Neural progenitor cell (in vitro differentiated cells): ENCODE results near the gene SERAC1. TPM values are rescaled to one million over a fixed set of nuclear protein-coding genes. Genes with fewer than 3 reads are reported as not detected.

Experiments
- DNase-seq: peaks from one replicate; pipeline ENCODE4 v3.0.0-alpha.2; 2016; ENCODE audit warnings: low spot score
- H2AFZ ChIP-seq: fragments of 200-600 bp; sonication (generic); replicated peaks from 2 replicates; pipeline ENCODE4 v1.6.1; 2016; ENCODE audit warnings: antibody characterized with exemption
- H3F3A ChIP-seq: fragments of 200-600 bp; sonication (generic); 2 replicates; pipeline ENCODE4 v1.6.1; 2016; ENCODE audit warnings: antibody characterized with exemption, low read depth
- H3K27ac ChIP-seq: fragments of 200-600 bp; sonication (generic); 2 replicates; pipeline ENCODE4 v1.5.1; 2016; ENCODE audit warnings: mild to moderate bottlenecking
- H3K27me3 ChIP-seq: fragments of 200-600 bp; sonication (generic); 2 replicates; pipeline ENCODE4 v1.6.1; 2016; ENCODE audit warnings: mild to moderate bottlenecking, moderate library complexity
- H3K36me3 ChIP-seq: fragments of 200-600 bp; sonication (generic); 2 replicates; pipeline ENCODE4 v1.5.1; 2016
- H3K4me1 ChIP-seq: fragments of 200-600 bp; sonication (generic); 2 replicates; pipeline ENCODE4 v1.6.1; 2016; ENCODE audit warnings: mixed run types
- H3K4me2 ChIP-seq: fragments of 200-600 bp; sonication (generic); 2 replicates; pipeline ENCODE4 v1.6.1; 2016
- H3K4me3 ChIP-seq: fragments of 200-600 bp; sonication (generic); 2 replicates; pipeline ENCODE4 v1.5.1; 2016
- H3K79me2 ChIP-seq: fragments of 200-600 bp; sonication (generic); 2 replicates; pipeline ENCODE4 v1.6.1; 2016; ENCODE audit warnings: low read depth
- H3K9ac ChIP-seq: fragments of 200-600 bp; sonication (generic); 2 replicates; pipeline ENCODE4 v1.6.1; 2016
- H3K9me3 ChIP-seq: fragments of 200-600 bp; sonication (generic); 2 replicates; pipeline ENCODE4 v1.5.1; 2016; ENCODE audit warnings: low read depth
- H4K20me1 ChIP-seq: fragments of 200-600 bp; sonication (generic); 2 replicates; pipeline ENCODE4 v1.6.1; 2016; ENCODE audit warnings: low read depth
- H3K27ac Mint-ChIP-seq: 3 replicates; pipeline ENCODE4 v1.8.0; 2021; ENCODE audit warnings: mixed read lengths
- H3K27me3 Mint-ChIP-seq: 2 replicates; pipeline ENCODE4 v1.8.0; 2022; ENCODE audit warnings: low read depth, mild to moderate bottlenecking, inconsistent platforms, moderate library complexity, mixed read lengths; ENCODE audit not compliant: insufficient read depth
- H3K36me3 Mint-ChIP-seq: 3 replicates; pipeline ENCODE4 v1.8.0; 2021; ENCODE audit warnings: mixed read lengths
- H3K4me1 Mint-ChIP-seq: 3 replicates; pipeline ENCODE4 v1.8.0; 2021; ENCODE audit warnings: mixed read lengths
- H3K4me3 Mint-ChIP-seq: 3 replicates; pipeline ENCODE4 v1.8.0; 2021; ENCODE audit warnings: mild to moderate bottlenecking, moderate library complexity, mixed read lengths
- H3K9me3 Mint-ChIP-seq: 3 replicates; pipeline ENCODE4 v1.8.0; 2020; ENCODE audit warnings: mixed read lengths
- CTCF ChIP-seq: fragments of 200-600 bp; sonication (generic); IDR thresholded peaks from 2 replicates; pipeline ENCODE4 v1.5.1; 2017; ENCODE audit warnings: antibody characterized with exemption, mild to moderate bottlenecking
- EZH2 ChIP-seq: fragments of 200-600 bp; sonication (generic); IDR thresholded peaks from 2 replicates; pipeline ENCODE4 v1.6.1; 2017; ENCODE audit warnings: antibody characterized with exemption, mild to moderate bottlenecking, moderate library complexity
- EZH2phosphoT487 ChIP-seq: fragments of 200-600 bp; sonication (generic); IDR thresholded peaks from 2 replicates; pipeline ENCODE4 v1.6.1; 2017; ENCODE audit warnings: antibody characterized with exemption
- total RNA-seq: library from RNA; depleted of rRNA; stranded (reverse); fragments of >200 nt; gene quantifications from 2 replicates; pipeline ENCODE4 v1.2.3, GENCODE V29; 2015; ENCODE audit warnings: low replicate concordance

The SERAC1 gene
- total RNA-seq, 1 donor from 2014 or later = 35.7 TPM

GRCh38 chr6:158207422-158207788 lies 39.3 kb upstream of the SERAC1 start:
- peaks cover 5% of the 10 kb centered on the region for H3K27me3 Mint-ChIP-seq
- no peak for DNase-seq
- H2AFZ ChIP-seq = no peak overlapping the region
- H3K4me2 ChIP-seq = no peak overlapping the region
- no peaks in the 10 kb centered on the region for H3K36me3 ChIP-seq
- H3F3A ChIP-seq = peaks cover 8% of the 10 kb centered on the region
- no peaks in the 10 kb centered on the region for H3K36me3 Mint-ChIP-seq
- H3K79me2 ChIP-seq = no peaks in the 10 kb centered on the region
- no peak overlapping the region for H3K27ac Mint-ChIP-seq
- H3K4me1 Mint-ChIP-seq = no peaks in the 10 kb centered on the region
- no peaks in the 10 kb centered on the region for H3K9me3 Mint-ChIP-seq
- no peak overlapping the region for H3K27ac ChIP-seq
- H3K9ac ChIP-seq = no peak overlapping the region
- no peak overlapping the region for H3K4me3 ChIP-seq
- H3K4me1 ChIP-seq = peaks cover 11% of the 10 kb centered on the region
- no peak overlapping the region for H3K4me3 Mint-ChIP-seq
- H3K9me3 ChIP-seq = no peaks in the 10 kb centered on the region
- no peak for TF ChIP-seq CTCF
- TF ChIP-seq EZH2 = no peak
- TF ChIP-seq EZH2phosphoT487 = no peak
- no peaks in the 10 kb centered on the region for H4K20me1 ChIP-seq
- no peaks in the 10 kb centered on the region for H3K27me3 ChIP-seq

GRCh38 chr6:158206740-158207421 lies 38.8 kb upstream of the SERAC1 start:
- no peak overlapping the region for H3K27ac ChIP-seq
- no peak overlapping the region for H3K4me2 ChIP-seq
- no peak overlapping the region for H3K4me3 ChIP-seq
- Mint-ChIP-seq H3K36me3 (no peaks in the 10 kb centered on the region), H3K9me3 (no peaks in the 10 kb centered on the region), H3K4me1 (no peaks in the 10 kb centered on the region), H3K4me3 (no peak overlapping the region), H3K27me3 (peaks cover 5% of the 10 kb centered on the region), H3K27ac (no peak overlapping the region)
- DNase-seq = no peak
- H3F3A ChIP-seq = peaks cover 13% of the 10 kb centered on the region
- peaks cover 17% of the 10 kb centered on the region for H3K4me1 ChIP-seq
- H3K27me3 ChIP-seq = no peaks in the 10 kb centered on the region
- no peaks in the 10 kb centered on the region for H3K36me3 ChIP-seq
- no peak overlapping the region for H3K9ac ChIP-seq
- H3K9me3 ChIP-seq = no peaks in the 10 kb centered on the region
- H3K79me2 ChIP-seq = no peaks in the 10 kb centered on the region
- TF ChIP-seq EZH2 = no peak
- no peak for TF ChIP-seq CTCF
- no peak for TF ChIP-seq EZH2phosphoT487
- H4K20me1 ChIP-seq = no peaks in the 10 kb centered on the region
- no peak overlapping the region for H2AFZ ChIP-seq

GRCh38 chr6:158205169-158205944 lies 37.3 kb upstream of the SERAC1 start:
- DNase-seq = peak; percentile 66

More at GRCh38 chr6:158205169-158205944, 37.3 kb upstream of the SERAC1 start:
- Histone ChIP-seq H3K36me3 (no peaks in the 10 kb centered on the region), H3K4me3 (no peak overlapping the region), H3K9ac (no peak overlapping the region), H3K27ac (no peak overlapping the region), H3K9me3 (no peaks in the 10 kb centered on the region), H3F3A (peaks cover 28% of the 10 kb centered on the region), H3K27me3 (no peaks in the 10 kb centered on the region), H3K4me1 (peaks cover 27% of the 10 kb centered on the region), H2AFZ (peak overlapping the region; percentile 18), H3K79me2 (no peaks in the 10 kb centered on the region), H4K20me1 (no peaks in the 10 kb centered on the region), H3K4me2 (peak overlapping the region; percentile 19)
- Mint-ChIP-seq H3K27ac (no peak overlapping the region), H3K36me3 (no peaks in the 10 kb centered on the region), H3K9me3 (no peaks in the 10 kb centered on the region), H3K27me3 (peaks cover 6% of the 10 kb centered on the region), H3K4me3 (no peak overlapping the region), H3K4me1 (peaks cover 6% of the 10 kb centered on the region)
- TF ChIP-seq EZH2 (no peak), CTCF (peak; percentile 91), EZH2phosphoT487 (no peak)
